Breast epithelium (tissue), 3 donors: ENCODE results near the gene SLC15A2.

Experiments
- POLR2A ChIP-seq: fragments of 450-650 bp; IDR thresholded peaks from one replicate; pipeline ENCODE4 v1.6.1; 2016; ENCODE audit warnings: antibody characterized with exemption, mild to moderate bottlenecking, moderate library complexity
- POLR2AphosphoS5 ChIP-seq, 3 donors: sonication (generic); formaldehyde crosslinking; IDR thresholded peaks; one replicate each; pipeline ENCODE4 v1.6.1; 2017; ENCODE audit warnings: antibody characterized with exemption in 3 of 3
- TF ChIP-seq, protein P1 (sequence below), 3 donors: fragments of 450-650 bp; IDR thresholded peaks; one replicate each; pipeline ENCODE4 v1.5.1; 2016 to 2017; ENCODE audit warnings: antibody characterized with exemption in 3 of 3, mild to moderate bottlenecking in 3 of 3, moderate library complexity in 3 of 3

DNA sequence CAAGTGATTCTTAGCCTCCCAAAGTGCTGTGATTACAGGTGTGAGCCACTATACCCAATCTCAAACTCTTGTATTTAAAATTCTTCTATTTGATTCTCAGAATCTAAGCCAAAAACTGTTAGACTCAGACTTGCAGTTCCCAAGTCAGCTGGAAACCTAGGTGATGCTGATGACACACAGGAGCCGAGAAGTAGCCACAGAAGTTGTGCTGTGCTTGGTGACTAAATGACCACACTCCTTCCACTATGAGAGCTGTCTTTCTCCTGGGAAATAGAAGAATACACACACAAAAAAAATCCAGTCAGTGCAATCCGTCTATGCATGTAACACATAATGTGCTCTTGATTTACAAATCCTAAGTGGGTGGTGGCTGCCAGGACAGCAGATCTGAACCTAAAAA is 93.9 kb downstream of the SLC15A2 start:
- TF ChIP-seq, protein P1, sequence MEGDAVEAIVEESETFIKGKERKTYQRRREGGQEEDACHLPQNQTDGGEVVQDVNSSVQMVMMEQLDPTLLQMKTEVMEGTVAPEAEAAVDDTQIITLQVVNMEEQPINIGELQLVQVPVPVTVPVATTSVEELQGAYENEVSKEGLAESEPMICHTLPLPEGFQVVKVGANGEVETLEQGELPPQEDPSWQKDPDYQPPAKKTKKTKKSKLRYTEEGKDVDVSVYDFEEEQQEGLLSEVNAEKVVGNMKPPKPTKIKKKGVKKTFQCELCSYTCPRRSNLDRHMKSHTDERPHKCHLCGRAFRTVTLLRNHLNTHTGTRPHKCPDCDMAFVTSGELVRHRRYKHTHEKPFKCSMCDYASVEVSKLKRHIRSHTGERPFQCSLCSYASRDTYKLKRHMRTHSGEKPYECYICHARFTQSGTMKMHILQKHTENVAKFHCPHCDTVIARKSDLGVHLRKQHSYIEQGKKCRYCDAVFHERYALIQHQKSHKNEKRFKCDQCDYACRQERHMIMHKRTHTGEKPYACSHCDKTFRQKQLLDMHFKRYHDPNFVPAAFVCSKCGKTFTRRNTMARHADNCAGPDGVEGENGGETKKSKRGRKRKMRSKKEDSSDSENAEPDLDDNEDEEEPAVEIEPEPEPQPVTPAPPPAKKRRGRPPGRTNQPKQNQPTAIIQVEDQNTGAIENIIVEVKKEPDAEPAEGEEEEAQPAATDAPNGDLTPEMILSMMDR (IDR thresholded peaks at IDR 0.05), result no peak
- TF ChIP-seq POLR2A (no peak), POLR2AphosphoS5 (IDR thresholded peaks at IDR 0.05) (no peak)
